ENCODE measurements around the gene METTL1.
"Not testable (repeated sequence)": the region's sequence is repeated elsewhere in the genome, so short reads cannot be mapped to it uniquely, and the experiment has no call there.

METTL1 gene

GRCh38 chr12:57721846-57722608 is 49.9 kb downstream of the METTL1 start:
- DNase-seq = not testable (repeated sequence)

DNA sequence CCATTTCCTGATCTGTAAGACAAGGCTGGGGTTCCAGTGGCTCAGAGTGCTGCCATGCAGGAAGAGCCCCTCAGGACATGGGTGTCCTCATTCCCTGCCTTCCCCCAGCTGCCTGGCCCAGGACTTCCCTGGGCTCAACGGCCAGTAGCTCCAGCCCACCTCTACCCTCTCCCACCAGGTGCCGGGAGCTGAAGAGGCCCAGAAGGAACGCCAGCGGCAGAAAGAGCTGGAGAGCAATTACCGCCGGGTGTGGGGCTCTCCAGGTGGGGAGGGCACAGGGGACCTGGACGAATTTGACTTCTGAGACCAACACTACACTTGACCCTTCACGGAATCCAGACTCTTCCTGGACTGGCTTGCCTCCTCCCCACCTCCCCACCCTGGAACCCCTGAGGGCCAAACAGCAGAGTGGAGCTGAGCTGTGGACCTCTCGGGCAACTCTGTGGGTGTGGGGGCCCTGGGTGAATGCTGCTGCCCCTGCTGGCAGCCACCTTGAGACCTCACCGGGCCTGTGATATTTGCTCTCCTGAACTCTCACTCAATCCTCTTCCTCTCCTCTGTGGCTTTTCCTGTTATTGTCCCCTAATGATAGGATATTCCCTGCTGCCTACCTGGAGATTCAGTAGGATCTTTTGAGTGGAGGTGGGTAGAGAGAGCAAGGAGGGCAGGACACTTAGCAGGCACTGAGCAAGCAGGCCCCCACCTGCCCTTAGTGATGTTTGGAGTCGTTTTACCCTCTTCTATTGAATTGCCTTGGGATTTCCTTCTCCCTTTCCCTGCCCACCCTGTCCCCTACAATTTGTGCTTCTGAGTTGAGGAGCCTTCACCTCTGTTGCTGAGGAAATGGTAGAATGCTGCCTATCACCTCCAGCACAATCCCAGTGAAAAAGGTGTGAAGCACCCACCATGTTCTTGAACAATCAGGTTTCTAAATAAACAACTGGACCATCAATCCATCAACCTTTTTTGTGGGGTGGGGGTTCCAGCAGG is 51.0 kb downstream of the METTL1 start:
- DNase-seq = no peak

GRCh38 chr12:57719777-57720605 is 51.9 kb downstream of the METTL1 start:
- DNase-seq = no peak

- DNase-seq = no peak
These were observed 53.0 kb downstream of the METTL1 start for GRCh38 chr12:57718641-57719528.
